Left lung (tissue), 10 donors: ENCODE results near the gene BPGM. TPM values are rescaled to one million over a fixed set of nuclear protein-coding genes. Genes with fewer than 3 reads are reported as not detected.

ENCODE experiments used
- ATAC-seq: fragments of 200-7000 bp; cut with Tn5 transposase; one replicate; pipeline ENCODE4 v1.9.1; 2020; ENCODE audit warnings: moderate library complexity
- DNase-seq, 4 donors: peaks; one replicate each; pipeline ENCODE4 v3.0.0-alpha.2; 2013 to 2020
- H3K27ac ChIP-seq, 2 donors: fragments of 200-600 bp; sonication (generic) in 1 of 2; one replicate each; pipeline versions ENCODE4 v1.5.0 to v1.8.0; 2020 to 2021
- H3K27me3 ChIP-seq, 2 donors: fragments of 200-600 bp; sonication (generic) in 1 of 2; one replicate each; pipeline versions ENCODE4 v1.5.0 to v1.8.0; 2020 to 2021
- H3K36me3 ChIP-seq, 2 donors: fragments of 200-600 bp; sonication (generic) in 1 of 2; one replicate each; pipeline versions ENCODE4 v1.5.0 to v1.8.0; 2020 to 2021
- H3K4me1 ChIP-seq, 2 donors: fragments of 200-600 bp; one replicate each; pipeline ENCODE4 v1.8.0; 2021
- H3K4me3 ChIP-seq, 2 donors: fragments of 200-600 bp; sonication (generic) in 1 of 2; one replicate each; pipeline versions ENCODE4 v1.5.0 to v1.8.0; 2020 to 2021; ENCODE audit warnings: mild to moderate bottlenecking in 1 of 2
- H3K9me3 ChIP-seq, 2 donors: fragments of 200-600 bp; sonication (generic) in 1 of 2; one replicate each; pipeline versions ENCODE4 v1.5.0 to v1.8.0; 2020 to 2021
- intact Hi-C, 2 donors: fragments of 100-400 bp; cut with DNase I; formaldehyde crosslinking; loops; one replicate each; pipeline versions ENCODE4 v1.11.2 to v1.14.2; 2022
- polyA plus RNA-seq, 6 donors: library from polyadenylated mRNA; unstranded; fragments of 120-200 nt; gene quantifications; one replicate each; pipeline ENCODE4 v1.2.1, GENCODE V29; 2013; ENCODE audit not compliant: insufficient read length in 6 of 6
- total RNA-seq, 2 donors: library from RNA; stranded (reverse); fragmentation: NEBNext Ultra II Directional; extraction: Animal tissue kit (Norgen Biotek cat#: 25700); gene quantifications; one replicate each; pipeline ENCODE4 v1.2.1, GENCODE V29; 2021
- TF ChIP-seq, protein P1 (sequence below), 2 donors: fragments of 200-600 bp; sonication (generic) in 1 of 2; IDR thresholded peaks; one replicate each; pipeline versions ENCODE4 v1.5.0 to v1.8.0; 2021; ENCODE audit warnings: antibody characterized with exemption in 2 of 2
- donor health status: DM: no; HTN: yes; CAD: no.
- donor health status: DM: no; HTN: no; CAD: no.

BPGM gene
- total and polyA plus RNA-seq, 8 donors: 16.0 to 38.9 (median 26.7) TPM

DNA sequence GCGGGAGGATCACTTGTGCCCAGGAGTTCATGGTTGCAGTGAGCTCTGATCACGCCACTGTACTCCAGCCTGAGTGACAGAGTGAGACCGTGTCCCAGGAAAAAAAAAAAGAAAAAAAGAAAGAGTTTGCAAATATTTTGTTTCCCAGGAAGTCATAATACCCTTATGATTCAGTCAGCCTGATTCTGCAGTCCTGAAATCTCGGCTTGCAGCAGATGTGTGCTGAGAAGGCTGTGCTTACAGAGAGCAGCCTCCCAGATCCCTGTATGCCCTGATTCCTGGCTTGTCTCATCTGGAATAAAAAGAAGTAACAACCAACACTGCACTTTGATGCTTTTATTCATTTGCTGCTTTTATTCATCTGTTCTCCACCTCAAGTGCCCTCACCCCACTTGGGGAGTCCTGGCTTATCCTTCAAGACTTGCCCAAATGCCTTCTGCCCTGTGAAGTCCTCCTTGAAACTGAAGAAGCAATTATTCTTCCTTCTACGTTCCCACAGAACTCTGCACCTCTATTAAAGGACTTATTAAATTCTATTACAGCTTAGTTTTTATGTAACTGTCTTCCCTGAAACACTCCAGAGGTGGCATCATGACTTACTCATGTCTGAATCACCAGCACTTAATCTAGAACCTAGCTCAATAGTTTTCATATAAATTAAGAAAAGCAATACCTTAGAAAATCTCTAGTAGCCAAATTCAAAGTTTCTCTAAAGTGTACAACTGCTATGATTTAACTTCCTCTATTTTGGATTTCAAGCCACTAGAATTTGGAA is 27.7 kb upstream of the BPGM start:
- no peaks in the 10 kb centered on the region for H3K9me3 ChIP-seq
- H3K27ac ChIP-seq: no peak overlapping the region
- intact Hi-C loops: no loop called here
- no peaks in the 10 kb centered on the region for H3K4me1 ChIP-seq
- H3K4me3 ChIP-seq: no peak overlapping the region
- H3K36me3 ChIP-seq: no peaks in the 10 kb centered on the region
- ATAC-seq (no peak), DNase-seq (no peak)
- TF ChIP-seq, protein P1, sequence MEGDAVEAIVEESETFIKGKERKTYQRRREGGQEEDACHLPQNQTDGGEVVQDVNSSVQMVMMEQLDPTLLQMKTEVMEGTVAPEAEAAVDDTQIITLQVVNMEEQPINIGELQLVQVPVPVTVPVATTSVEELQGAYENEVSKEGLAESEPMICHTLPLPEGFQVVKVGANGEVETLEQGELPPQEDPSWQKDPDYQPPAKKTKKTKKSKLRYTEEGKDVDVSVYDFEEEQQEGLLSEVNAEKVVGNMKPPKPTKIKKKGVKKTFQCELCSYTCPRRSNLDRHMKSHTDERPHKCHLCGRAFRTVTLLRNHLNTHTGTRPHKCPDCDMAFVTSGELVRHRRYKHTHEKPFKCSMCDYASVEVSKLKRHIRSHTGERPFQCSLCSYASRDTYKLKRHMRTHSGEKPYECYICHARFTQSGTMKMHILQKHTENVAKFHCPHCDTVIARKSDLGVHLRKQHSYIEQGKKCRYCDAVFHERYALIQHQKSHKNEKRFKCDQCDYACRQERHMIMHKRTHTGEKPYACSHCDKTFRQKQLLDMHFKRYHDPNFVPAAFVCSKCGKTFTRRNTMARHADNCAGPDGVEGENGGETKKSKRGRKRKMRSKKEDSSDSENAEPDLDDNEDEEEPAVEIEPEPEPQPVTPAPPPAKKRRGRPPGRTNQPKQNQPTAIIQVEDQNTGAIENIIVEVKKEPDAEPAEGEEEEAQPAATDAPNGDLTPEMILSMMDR (IDR thresholded peaks at IDR 0.05): no peak
- no peaks in the 10 kb centered on the region for H3K27me3 ChIP-seq

DNA sequence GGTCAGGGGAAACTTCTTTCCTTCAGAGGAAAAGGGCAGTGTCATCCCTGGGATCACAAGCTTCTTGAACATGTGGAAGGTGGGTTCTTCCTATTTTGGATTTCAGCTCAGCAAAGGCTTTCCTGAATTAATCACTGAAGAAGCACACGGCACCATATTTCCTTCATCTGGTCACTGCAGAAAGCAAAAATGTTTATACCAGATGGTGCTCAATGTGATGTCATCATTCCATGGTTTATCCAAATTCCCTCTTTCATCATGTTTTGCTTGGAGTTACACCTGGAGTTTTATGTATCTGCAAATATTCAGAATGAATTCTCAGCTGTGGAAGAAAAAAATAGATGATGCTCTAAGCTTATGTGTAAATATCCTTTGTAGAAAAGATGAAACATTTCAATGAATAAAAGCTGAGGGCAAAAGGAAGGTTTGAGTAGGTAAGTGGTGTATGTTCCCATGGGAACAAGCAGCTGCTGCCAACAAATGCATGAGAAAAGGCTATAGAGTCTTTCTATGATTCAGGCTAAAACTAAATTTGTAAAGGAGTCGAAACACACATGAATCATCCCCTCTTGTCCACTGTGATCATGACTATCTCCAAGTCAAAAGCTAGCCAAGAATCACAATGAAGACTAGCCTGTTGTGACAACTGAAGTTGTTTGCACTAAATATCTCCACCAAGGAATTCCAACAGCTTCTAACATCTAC is 26.9 kb upstream of the BPGM start:
- intact Hi-C loops: no loop called here
- Histone ChIP-seq H3K9me3 (no peaks in the 10 kb centered on the region), H3K4me1 (no peaks in the 10 kb centered on the region), H3K27ac (no peak overlapping the region), H3K4me3 (no peak overlapping the region), H3K27me3 (no peaks in the 10 kb centered on the region), H3K36me3 (no peaks in the 10 kb centered on the region)
- TF ChIP-seq, protein P1 (IDR thresholded peaks at IDR 0.05): no peak
- ATAC-seq (peak; percentile 26), DNase-seq (no peak)

DNA sequence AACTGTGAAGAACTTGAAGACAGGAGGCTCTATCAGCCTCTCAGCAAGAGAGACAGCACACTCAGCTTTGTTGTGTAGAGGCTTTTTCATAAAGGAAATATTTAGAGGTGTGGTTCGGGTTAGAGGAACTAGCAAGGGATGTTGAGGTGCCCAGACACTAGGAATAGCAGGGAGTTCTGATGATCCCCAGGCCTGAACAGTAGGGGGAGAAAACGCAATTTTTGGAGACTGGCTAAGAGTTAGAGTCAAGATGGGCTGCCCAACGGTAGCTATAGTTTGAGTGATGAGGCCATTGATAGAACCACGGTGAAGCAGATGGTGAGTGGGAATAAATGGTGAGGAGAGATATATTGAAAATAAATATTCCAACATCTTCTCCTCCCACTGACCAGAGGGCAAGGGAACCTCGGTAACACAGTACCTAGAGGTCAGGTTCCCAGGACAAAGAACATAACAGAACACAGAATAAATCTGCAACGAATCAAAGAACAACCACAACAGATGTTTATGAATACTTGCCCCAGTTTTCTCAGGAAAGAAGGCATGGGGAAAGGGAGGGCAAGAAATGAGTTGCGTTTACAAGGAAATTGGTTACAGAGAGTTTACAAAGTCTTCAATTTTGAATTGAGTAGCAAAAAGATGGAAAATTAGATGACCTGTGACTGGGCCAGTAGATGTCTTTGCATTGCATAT is 24.2 kb upstream of the BPGM start:
- intact Hi-C loops: no loop called here
- Histone ChIP-seq H3K9me3 (no peaks in the 10 kb centered on the region), H3K4me3 (no peak overlapping the region), H3K27ac (no peak overlapping the region), H3K27me3 (peaks cover 0 to 13% of the 10 kb centered on the region in 2 donors), H3K4me1 (no peaks in the 10 kb centered on the region), H3K36me3 (no peaks in the 10 kb centered on the region)
- TF ChIP-seq, protein P1 (IDR thresholded peaks at IDR 0.05): no peak
- no peak for DNase-seq
- no peak for ATAC-seq

DNA sequence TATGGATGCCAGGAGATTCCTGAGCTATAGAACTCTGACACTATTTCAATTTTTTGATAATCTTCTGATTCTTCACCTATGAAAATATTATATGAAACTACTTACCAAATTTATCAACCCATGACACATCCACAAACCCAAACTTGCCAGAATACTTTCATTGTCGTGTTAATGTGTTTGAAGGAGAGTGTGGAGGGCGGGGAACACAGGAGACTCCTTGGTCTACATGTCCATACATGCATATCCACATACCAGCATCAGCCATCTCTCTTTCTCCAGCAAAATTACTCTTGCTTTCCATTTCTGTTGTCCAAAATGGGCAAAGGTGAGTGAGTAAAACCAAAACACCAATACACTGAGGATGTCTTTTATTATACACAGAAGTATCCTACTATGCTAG is 23.5 kb upstream of the BPGM start:
- intact Hi-C loops: no loop called here
- H3K9me3 ChIP-seq: no peaks in the 10 kb centered on the region
- TF ChIP-seq, protein P1 (IDR thresholded peaks at IDR 0.05): no peak

DNA sequence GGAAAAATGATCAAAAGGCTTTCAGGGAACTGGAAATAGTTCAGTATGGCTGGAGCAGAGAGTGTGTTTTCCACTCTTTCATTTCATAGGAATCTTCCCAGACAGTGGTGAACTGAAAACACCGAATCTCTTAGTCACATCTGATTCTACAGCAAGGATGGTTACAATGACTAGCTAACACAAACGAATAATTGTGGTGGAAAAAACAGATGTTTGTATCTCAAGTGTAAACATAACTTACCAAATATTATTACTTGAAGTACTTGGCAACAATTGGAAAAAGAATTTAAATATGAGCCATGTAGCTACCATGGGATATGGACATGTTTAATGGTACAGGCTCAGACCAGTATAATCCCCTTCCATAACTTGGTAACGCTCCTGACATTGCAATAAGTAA is 21.1 kb upstream of the BPGM start:
- Histone ChIP-seq H3K4me1 (no peaks in the 10 kb centered on the region), H3K4me3 (no peak overlapping the region), H3K9me3 (no peaks in the 10 kb centered on the region), H3K27me3 (peaks cover 0 to 20% of the 10 kb centered on the region in 2 donors), H3K27ac (no peak overlapping the region), H3K36me3 (no peaks in the 10 kb centered on the region)
- intact Hi-C loops: no loop called here
- TF ChIP-seq, protein P1 (IDR thresholded peaks at IDR 0.05): no peak
- no peak for DNase-seq
- no peak for ATAC-seq

More for the DNA sequence above, 23.5 kb upstream of the BPGM start:
- no peak overlapping the region for H3K4me3 ChIP-seq
- ATAC-seq (no peak), DNase-seq (no peak)
- H3K36me3 ChIP-seq: no peaks in the 10 kb centered on the region
- peaks cover 0 to 20% of the 10 kb centered on the region in 2 donors for H3K27me3 ChIP-seq
- no peak overlapping the region for H3K27ac ChIP-seq
- no peaks in the 10 kb centered on the region for H3K4me1 ChIP-seq
